Hepatocyte (in vitro differentiated cells): ENCODE measurements around the gene WDR31.

Experiments
- CTCF ChIP-seq: fragments of 200-600 bp; sonication (generic); IDR thresholded peaks from 2 replicates; pipeline ENCODE4 v1.5.1; 2016; ENCODE audit warnings: antibody characterized with exemption, mild to moderate bottlenecking; ENCODE audit not compliant: poor library complexity
- EZH2 ChIP-seq: fragments of 200-600 bp; sonication (generic); IDR thresholded peaks from 2 replicates; pipeline ENCODE4 v1.6.1; 2016; ENCODE audit warnings: antibody characterized with exemption, mild to moderate bottlenecking, borderline replicate concordance

DNA sequence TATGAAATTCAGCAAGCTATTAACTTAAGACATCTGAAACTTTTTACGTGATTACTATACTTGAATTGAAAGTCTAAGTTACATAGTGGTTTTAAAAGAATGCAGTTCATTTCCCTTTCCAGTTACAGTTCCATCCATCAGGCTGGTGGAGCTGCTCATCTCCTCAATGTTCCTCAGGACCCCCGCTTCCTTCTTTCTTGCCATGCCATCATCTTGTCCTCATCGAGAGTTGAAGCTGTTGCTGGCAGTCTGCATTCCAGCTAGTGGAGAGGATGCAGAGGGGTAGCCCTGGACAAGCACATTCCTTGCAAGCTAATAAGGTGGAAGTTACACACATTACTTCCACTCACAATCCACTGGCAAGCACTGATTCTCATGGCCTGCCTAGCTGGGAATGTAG is 28.1 kb downstream of the WDR31 start:
- no peak for TF ChIP-seq EZH2
- TF ChIP-seq CTCF, result no peak
